Mammary epithelial cell (primary cell): ENCODE results near the gene RAB8B.

Source experiments
- CTCF ChIP-seq, 2 donors: IDR thresholded peaks in 1 of 2; conservative IDR thresholded peaks in 1 of 2; 2 replicates each; pipeline ENCODE4 v1.5.1; 2011 to 2012; ENCODE audit warnings: inconsistent platforms in 2 of 2, low read length in 2 of 2, mild to moderate bottlenecking in 2 of 2, control low read depth in 1 of 2, low read depth in 1 of 2; ENCODE audit not compliant: insufficient read depth in 1 of 2; ENCODE audit errors: extremely low read depth in 1 of 2
- EZH2 ChIP-seq: IDR thresholded peaks from 2 replicates; pipeline ENCODE4 v1.6.1; 2012; ENCODE audit warnings: low read length, inconsistent platforms, borderline replicate concordance

GRCh38 chr15:63163217-63163616, 26.2 kb upstream of the RAB8B start:
- TF ChIP-seq CTCF (conservative IDR thresholded peaks at IDR 0.05 in 1 of 2, IDR thresholded peaks at IDR 0.05 in 1 of 2; ENCODE audit: extremely low read depth in 1 of 2, insufficient read depth in 1 of 2, low read depth in 1 of 2, low read length in 2 of 2) (no peak), EZH2 (no peak)
